ENCODE measurements around the gene IGF2BP3. TPM values are rescaled to one million over a fixed set of nuclear protein-coding genes. Genes with fewer than 3 reads are reported as not detected.
A peak's percentile ranks its signal among the peaks of the same experiment; 100 is the strongest.

Gene IGF2BP3
- total RNA-seq, 2 experiments from 2014 or later = 0.64 to 1.1 TPM

DNA sequence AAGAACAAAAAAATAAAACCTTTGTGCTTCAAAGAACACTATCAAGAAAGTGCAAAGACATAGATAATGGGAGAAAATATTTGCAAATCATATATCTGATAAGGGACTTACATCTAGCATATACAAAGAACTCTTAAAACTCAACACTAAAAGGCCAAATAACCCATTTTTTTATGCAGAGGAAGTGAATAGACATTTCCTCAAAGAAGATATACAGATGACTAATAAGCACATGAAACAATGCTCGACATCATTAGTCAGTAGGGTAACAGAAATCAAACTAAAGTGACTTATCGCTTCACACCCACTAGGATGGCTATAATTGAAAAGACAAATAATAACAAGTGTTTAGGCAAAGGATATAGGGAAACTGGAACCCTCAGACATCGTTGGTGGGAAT lies 93.2 kb downstream of the IGF2BP3 start:
- Mint-ChIP-seq H3K9me3 (ENCODE audit: low read depth) (no peaks in the 10 kb centered on the region), H3K4me3 (peak overlapping the region; percentile 19), H3K4me1 (peaks cover 42% of the 10 kb centered on the region), H3K27ac (peak overlapping the region; percentile 37), H3K27me3 (peaks cover 3% of the 10 kb centered on the region), H3K36me3 (ENCODE audit: low read depth) (no peaks in the 10 kb centered on the region)
- intact Hi-C loops (cut with DNase I, micrococcal nuclease) = loop anchor here in 1 of 2 experiments (1.0 to 10.0 kb wide), 3 partner anchors 28 to 1378 kb away; partner anchors contain the start of genes GSDME and MALSU1
- POLR2A ChIA-PET = no interaction called here
- peak; percentile 40 for ATAC-seq
- no peak for DNase-seq
- CTCF ChIA-PET = interaction anchor here (0.8 kb wide), 1 partner anchor 13 kb away, joined by 4 read pairs; no protein-coding TSS in a partner anchor

DNA sequence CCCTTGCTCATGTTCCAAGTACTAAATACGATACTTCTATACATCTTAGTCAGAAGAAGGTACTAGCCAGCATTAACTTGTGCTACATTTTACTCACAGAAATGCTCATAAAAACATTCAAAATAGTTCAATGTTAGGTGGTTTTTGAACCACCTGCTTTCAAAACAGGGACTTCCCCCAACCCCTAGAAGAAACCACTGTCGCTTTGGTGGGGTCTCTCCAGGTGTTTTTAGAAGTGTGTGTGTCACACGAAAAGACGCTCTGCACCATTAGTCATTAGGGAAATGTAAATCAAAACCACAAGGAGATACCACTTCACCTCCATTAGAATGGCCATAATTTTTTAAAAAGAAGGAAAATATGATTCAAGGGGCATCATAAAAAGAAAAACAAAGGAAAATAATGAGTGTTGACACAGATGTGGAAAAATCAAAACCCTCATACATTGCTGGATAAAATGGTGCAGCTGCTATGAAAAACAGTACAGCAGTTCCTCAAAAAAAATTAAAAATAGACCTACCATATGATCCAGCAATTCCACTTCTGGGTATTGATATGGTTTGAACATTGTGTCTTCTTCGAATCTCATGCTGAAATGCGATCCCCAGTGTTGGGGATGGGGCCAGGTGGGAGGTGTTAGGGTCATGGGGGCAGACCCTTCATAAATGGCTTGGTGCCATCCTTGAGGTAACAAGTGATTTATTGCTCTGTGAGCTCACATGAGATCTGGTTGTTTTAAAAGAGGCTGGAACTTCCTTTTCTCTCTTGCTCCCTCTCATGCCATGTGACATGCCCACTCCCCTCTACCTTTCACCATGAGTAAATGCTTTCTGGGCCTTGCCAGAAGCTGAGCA lies 96.9 kb downstream of the IGF2BP3 start:
- ChIA-PET CTCF (interaction anchor here (0.6 to 3.7 kb wide), 10 partner anchors 13 to 166 kb away, joined by 3 to 15 read pairs (median 4); no protein-coding TSS in a partner anchor), POLR2A (interaction anchor here (0.5 to 1.2 kb wide), 5 partner anchors 17 to 1428 kb away, joined by 3 to 6 read pairs (median 4); no protein-coding TSS in a partner anchor)
- H3K27ac Mint-ChIP-seq = peak overlapping the region; percentile 84
- no peaks in the 10 kb centered on the region for H3K9me3 Mint-ChIP-seq (ENCODE audit: low read depth)
- H3K36me3 Mint-ChIP-seq (ENCODE audit: low read depth) = no peaks in the 10 kb centered on the region
- H3K4me3 Mint-ChIP-seq = peak overlapping the region; percentile 16
- ATAC-seq (peak; percentile 84), DNase-seq (peak; percentile 80)
- peaks cover 65% of the 10 kb centered on the region for H3K4me1 Mint-ChIP-seq
- peaks cover 10% of the 10 kb centered on the region for H3K27me3 Mint-ChIP-seq
- intact Hi-C loops (cut with DNase I, micrococcal nuclease) = loop anchor here (1.0 to 10.0 kb wide), 11 partner anchors 16 to 1381 kb away; partner anchors contain the start of genes GSDME (in 1 of the 2), IGF2BP3 (in 1 of the 2) and TRA2A (in 1 of the 2)

DNA sequence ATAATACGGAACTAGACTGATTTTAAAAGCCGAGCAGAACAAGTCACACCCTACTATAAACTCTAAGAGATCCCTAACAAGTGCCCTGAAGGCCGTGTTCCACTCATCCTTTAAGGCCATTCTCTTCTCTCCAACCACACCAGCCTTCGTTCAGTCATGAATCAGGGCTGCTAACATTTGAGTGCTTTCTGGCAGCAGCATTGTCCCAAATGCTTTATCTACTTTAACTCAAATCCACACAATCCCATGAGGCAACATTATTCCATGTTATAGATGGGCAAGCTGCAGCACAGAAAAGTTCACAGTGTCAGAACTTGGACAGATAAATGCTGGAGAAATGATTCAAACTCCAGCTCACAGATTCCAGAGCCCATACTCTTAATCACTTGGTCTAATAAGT lies 97.7 kb downstream of the IGF2BP3 start:
- DNase-seq = no peak
- Mint-ChIP-seq H3K27ac (peak overlapping the region; percentile 84), H3K4me1 (peaks cover 68% of the 10 kb centered on the region), H3K27me3 (peaks cover 10% of the 10 kb centered on the region), H3K9me3 (ENCODE audit: low read depth) (no peaks in the 10 kb centered on the region), H3K4me3 (peak overlapping the region; percentile 17), H3K36me3 (ENCODE audit: low read depth) (no peaks in the 10 kb centered on the region)
- intact Hi-C loops (cut with DNase I, micrococcal nuclease) = loop anchor here (1.0 to 10.0 kb wide), 11 partner anchors 15 to 1382 kb away; partner anchors contain the start of genes GSDME (in 1 of the 2), IGF2BP3 (in 1 of the 2) and TRA2A (in 1 of the 2)
- ATAC-seq = peak; percentile 2
- CTCF ChIA-PET = interaction anchor here (0.8 to 3.7 kb wide), 4 partner anchors 13 to 152 kb away, joined by 3 to 15 read pairs (median 4); no protein-coding TSS in a partner anchor
- POLR2A ChIA-PET = interaction anchor here (0.8 to 1.2 kb wide), 4 partner anchors 18 to 158 kb away, joined by 3 to 6 read pairs (median 4); no protein-coding TSS in a partner anchor

DNA sequence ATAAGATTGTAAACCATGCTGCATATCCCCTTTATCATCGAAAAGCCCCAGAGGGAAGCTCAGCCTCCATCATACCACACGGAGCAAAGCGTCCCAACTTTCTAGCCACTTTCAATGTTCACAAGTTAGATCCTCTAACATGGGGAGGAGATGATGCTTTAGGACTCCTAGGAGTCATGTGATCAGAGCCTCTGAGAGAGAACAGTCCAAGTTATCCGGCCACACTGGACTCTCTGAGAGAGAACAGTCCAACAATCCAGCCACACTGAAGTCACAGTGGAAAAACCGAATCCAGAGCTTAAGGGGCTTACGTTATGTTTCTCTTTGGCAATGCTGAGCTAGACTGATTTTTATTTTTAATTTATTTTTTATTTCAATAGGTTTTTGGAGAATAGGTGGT lies 98.6 kb downstream of the IGF2BP3 start:
- H3K4me1 Mint-ChIP-seq = peaks cover 58% of the 10 kb centered on the region
- CTCF ChIA-PET = interaction anchor here (3.7 kb wide), 1 partner anchor 14 kb away, joined by 15 read pairs; no protein-coding TSS in a partner anchor

DNA sequence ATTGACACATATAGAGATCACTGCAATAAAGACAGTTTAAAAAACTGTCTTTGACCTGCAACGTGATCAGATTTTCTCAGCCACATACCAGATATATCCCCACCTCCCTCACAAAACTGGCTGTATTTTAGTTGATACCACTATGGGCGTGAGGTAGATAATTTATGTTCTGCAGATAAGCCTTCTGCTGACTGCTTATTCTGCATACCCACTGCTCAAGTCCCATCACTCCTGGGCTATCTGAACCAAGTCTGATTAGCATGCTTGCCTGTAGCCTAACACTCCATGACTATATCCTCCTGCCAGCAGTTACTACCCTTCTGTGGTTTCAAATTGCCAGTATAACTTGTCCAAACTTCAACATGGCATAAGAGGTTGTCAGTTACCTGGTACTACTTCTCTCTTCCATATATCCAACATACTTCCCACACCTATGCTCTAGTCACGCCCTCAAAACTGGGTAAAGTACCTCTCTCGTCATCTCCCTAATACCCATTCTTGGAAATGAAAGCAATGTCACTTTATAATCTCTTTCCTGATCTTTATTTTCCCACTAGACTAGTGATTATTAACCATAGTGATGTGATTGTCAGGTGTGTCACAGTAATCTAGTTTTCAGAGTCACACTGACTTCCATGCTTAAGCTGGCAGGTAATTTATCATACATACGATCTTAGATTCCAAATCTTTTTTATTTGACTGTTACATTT lies 100.4 kb downstream of the IGF2BP3 start:
- ChIA-PET POLR2A (no interaction called here), CTCF (interaction anchor here (0.9 to 3.7 kb wide), 2 partner anchors 12 to 16 kb away, joined by 3 to 15 read pairs; no protein-coding TSS in a partner anchor)
- no peak for ATAC-seq
- H3K9me3 Mint-ChIP-seq (ENCODE audit: low read depth) = no peaks in the 10 kb centered on the region
- no peak overlapping the region for H3K27ac Mint-ChIP-seq
- DNase-seq = no peak
- intact Hi-C loops (cut with DNase I, micrococcal nuclease) = loop anchor here in 1 of 2 experiments (10.0 kb wide), 1 partner anchor 1385 kb away; the partner anchor contains the start of gene GSDME
- peaks cover 10% of the 10 kb centered on the region for H3K27me3 Mint-ChIP-seq
- peaks cover 54% of the 10 kb centered on the region for H3K4me1 Mint-ChIP-seq
- no peak overlapping the region for H3K4me3 Mint-ChIP-seq
- H3K36me3 Mint-ChIP-seq (ENCODE audit: low read depth) = no peaks in the 10 kb centered on the region

More for the DNA sequence above, 98.6 kb downstream of the IGF2BP3 start:
- Mint-ChIP-seq H3K36me3 (ENCODE audit: low read depth) (no peaks in the 10 kb centered on the region), H3K9me3 (ENCODE audit: low read depth) (no peaks in the 10 kb centered on the region), H3K27ac (no peak overlapping the region), H3K27me3 (peaks cover 10% of the 10 kb centered on the region), H3K4me3 (no peak overlapping the region)
- intact Hi-C loops (cut with DNase I, micrococcal nuclease) = loop anchor here (2.0 to 10.0 kb wide), 3 partner anchors 99 to 1383 kb away; partner anchors contain the start of genes GSDME (in 1 of the 2) and IGF2BP3 (in 1 of the 2)
- POLR2A ChIA-PET = no interaction called here
- ATAC-seq (no peak), DNase-seq (no peak)

DNA sequence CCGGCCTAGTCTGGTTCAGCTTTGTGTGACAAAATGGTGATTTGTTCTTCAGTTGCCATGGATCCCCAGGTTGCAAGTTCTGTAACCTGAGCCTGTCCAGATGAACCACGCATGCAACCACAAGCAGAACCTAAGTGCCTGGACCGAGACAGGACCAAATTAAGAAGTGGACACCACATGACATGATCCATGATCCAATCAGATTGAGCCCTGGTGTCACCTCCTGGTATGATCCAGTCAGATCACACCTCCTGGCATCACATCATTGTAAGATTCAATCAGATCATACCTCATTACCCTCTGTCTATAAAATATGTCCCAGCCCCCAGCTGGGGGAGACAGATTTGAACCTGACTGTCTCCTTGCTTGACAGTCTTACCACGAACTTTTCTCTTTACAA lies 101.2 kb downstream of the IGF2BP3 start:
- no peaks in the 10 kb centered on the region for H3K9me3 Mint-ChIP-seq (ENCODE audit: low read depth)
- no peak for DNase-seq
- H3K4me1 Mint-ChIP-seq = peaks cover 53% of the 10 kb centered on the region
- intact Hi-C loops (cut with DNase I, micrococcal nuclease) = no loop called here
- H3K4me3 Mint-ChIP-seq = no peak overlapping the region
- no peaks in the 10 kb centered on the region for H3K36me3 Mint-ChIP-seq (ENCODE audit: low read depth)
- CTCF ChIA-PET = interaction anchor here (1.0 kb wide), 1 partner anchor 11 kb away, joined by 3 read pairs; no protein-coding TSS in a partner anchor
- H3K27ac Mint-ChIP-seq = no peak overlapping the region
- no peak for ATAC-seq
- H3K27me3 Mint-ChIP-seq = peaks cover 10% of the 10 kb centered on the region
- POLR2A ChIA-PET = no interaction called here

DNA sequence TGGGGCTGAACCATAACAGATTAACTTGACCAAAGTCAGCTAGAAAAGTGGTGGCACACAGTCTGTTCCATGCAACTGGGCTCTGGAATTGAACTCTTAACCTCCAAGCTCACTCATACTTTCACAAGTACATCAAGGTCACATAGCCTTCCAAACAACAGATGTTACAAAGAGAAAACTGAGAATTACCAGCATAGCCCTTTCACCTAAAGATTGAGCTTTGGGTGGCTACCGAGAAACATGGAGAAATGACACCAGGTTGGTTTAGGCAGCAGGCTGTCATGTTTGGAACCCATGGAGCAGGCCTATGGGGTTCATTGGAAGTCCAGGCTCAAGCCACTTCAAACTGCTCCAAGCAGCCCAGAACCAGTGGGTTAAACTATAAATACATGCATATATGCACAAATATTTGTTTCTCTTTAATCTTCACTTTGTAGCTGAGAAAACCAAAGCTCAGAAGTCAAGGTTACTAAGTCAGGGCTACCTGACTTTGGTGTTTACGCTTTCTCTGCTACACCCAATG lies 112.1 kb downstream of the IGF2BP3 start:
- Mint-ChIP-seq H3K4me3 (no peak overlapping the region), H3K27me3 (peaks cover 7% of the 10 kb centered on the region), H3K27ac (no peak overlapping the region), H3K4me1 (peaks cover 18% of the 10 kb centered on the region), H3K9me3 (ENCODE audit: low read depth) (no peaks in the 10 kb centered on the region), H3K36me3 (ENCODE audit: low read depth) (no peaks in the 10 kb centered on the region)
- ChIA-PET POLR2A (interaction anchor here (0.6 to 1.0 kb wide), 3 partner anchors 126 to 171 kb away, joined by 3 read pairs; no protein-coding TSS in a partner anchor), CTCF (interaction anchor here (0.5 to 2.4 kb wide), 42 partner anchors 7 to 1386 kb away, joined by 3 to 17 read pairs (median 4); no protein-coding TSS in a partner anchor)
- DNase-seq (no peak), ATAC-seq (no peak)
- intact Hi-C loops (cut with DNase I, micrococcal nuclease) = loop anchor here (5.0 kb wide), 2 partner anchors 174 to 239 kb away; partner anchors contain the start of genes TRA2A (in 2 of the 2) and CCDC126 (in 1 of the 2)

DNA sequence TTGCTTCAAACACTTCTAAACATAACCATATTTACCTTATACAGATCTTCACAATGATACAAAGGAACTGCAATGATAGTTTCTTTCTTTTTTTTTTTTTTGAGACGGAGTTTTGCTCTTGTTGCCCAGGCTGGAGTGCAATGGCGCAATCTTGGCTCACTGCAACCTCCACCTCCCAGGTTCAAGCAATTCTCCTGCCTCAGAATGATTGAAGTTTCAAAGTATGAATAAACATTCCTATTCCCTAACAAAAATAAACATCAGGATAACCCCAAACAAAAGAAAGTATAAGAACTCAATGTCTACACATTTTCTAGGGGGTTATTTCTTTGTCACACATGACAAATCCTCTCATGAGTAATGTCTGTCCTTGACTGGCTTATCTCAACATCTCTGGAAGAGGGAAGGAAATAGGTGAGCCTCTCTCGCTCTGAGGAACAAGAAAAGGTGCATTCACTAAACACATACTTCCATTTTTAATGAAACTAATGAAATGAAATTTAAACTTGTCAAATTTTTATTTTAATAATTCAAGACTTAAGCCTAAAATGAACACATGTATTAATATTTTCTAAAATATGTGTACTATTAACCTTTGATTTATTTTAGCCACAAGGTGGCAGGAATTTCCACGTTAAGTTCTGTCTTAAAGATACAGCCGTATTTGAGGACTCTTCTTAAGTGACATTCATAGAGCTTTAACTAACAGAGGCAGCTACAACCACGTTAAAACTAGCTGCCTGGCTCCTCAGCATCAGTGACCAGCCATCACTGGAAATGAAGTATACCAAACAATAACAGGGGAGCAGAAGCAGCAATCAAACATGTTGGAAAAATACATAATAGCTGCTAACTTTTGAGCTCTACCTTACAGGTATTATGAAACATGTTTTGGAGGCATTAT lies 112.8 kb downstream of the IGF2BP3 start:
- ATAC-seq (peak; percentile 42), DNase-seq (no peak)
- intact Hi-C loops (cut with DNase I, micrococcal nuclease) = loop anchor here (1.0 to 5.0 kb wide), 17 partner anchors 16 to 240 kb away; partner anchors contain the start of genes TRA2A (in 2 of the 2), CCDC126 (in 1 of the 2) and IGF2BP3 (in 1 of the 2)
- no peak overlapping the region for H3K27ac Mint-ChIP-seq
- H3K4me3 Mint-ChIP-seq = no peak overlapping the region
- H3K27me3 Mint-ChIP-seq = peaks cover 7% of the 10 kb centered on the region
- peaks cover 18% of the 10 kb centered on the region for H3K4me1 Mint-ChIP-seq
- no peaks in the 10 kb centered on the region for H3K9me3 Mint-ChIP-seq (ENCODE audit: low read depth)
- ChIA-PET CTCF (interaction anchor here (0.5 to 2.4 kb wide), 39 partner anchors 8 to 207 kb away, joined by 3 to 17 read pairs (median 4); no protein-coding TSS in a partner anchor), POLR2A (interaction anchor here (0.6 to 1.0 kb wide), 2 partner anchors 126 to 167 kb away, joined by 3 read pairs; no protein-coding TSS in a partner anchor)
- no peaks in the 10 kb centered on the region for H3K36me3 Mint-ChIP-seq (ENCODE audit: low read depth)

DNA sequence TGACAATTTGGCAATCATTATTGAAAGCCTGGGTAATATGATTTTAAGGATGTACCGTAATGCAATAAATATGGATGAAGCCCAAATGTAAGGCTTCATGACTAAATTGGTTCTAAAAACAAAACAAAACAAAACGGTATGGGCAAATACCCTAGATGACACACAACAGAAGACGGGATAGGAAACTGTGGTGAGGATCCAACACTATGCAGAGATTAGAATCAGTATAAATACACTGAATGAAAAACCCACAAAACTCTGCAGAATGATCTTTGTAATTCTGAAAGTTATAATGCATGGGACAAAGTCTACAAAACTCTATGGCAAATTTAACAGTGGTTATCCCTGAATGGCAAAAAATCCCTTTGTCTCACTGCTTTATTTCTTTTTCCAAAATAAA lies 113.6 kb downstream of the IGF2BP3 start:
- H3K27me3 Mint-ChIP-seq = peaks cover 9% of the 10 kb centered on the region
- H3K4me3 Mint-ChIP-seq = no peak overlapping the region
- intact Hi-C loops (cut with DNase I, micrococcal nuclease) = loop anchor here (1.0 to 5.0 kb wide), 18 partner anchors 9 to 241 kb away; partner anchors contain the start of genes TRA2A (in 2 of the 2), CCDC126 (in 1 of the 2) and IGF2BP3 (in 1 of the 2)
- H3K36me3 Mint-ChIP-seq (ENCODE audit: low read depth) = no peaks in the 10 kb centered on the region
- DNase-seq = peak; percentile 27
- H3K9me3 Mint-ChIP-seq (ENCODE audit: low read depth) = no peaks in the 10 kb centered on the region
- no peak overlapping the region for H3K27ac Mint-ChIP-seq
- peaks cover 21% of the 10 kb centered on the region for H3K4me1 Mint-ChIP-seq
- ChIA-PET CTCF (interaction anchor here (1.6 kb wide), 1 partner anchor 12 kb away, joined by 8 read pairs; no protein-coding TSS in a partner anchor), POLR2A (no interaction called here)
- ATAC-seq = peak; percentile 91
